ENCODE measurements around the gene SYVN1.

DNA sequence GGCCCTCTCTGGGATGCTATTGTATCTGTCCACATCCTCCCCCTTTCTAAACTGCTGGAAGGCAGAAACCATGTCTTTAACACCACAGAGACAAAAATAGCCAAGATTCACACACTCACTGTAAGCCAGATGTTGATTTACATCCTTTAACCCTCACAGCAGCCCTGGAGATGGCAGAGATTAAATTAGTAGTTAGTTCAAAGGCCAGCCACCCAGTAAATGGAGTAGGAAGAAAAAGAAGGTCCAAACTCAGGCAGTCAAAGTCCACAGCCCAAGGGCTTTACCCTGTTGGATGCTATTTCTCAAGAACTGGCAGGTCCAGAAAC, 14.7 kb downstream of the SYVN1 start:
- TF ChIP-seq CTCF (IDR thresholded peaks at IDR 0.05) (no peak), EP300 (IDR thresholded peaks at IDR 0.05; ENCODE audit: low read depth) (no peak)
